GM19193 (cell line): ENCODE results near the gene PROSER1.

ENCODE experiments used
- POLR2A ChIP-seq: IDR thresholded peaks from 4 replicates; pipeline ENCODE4 v1.6.1; 2011; ENCODE audit not compliant: insufficient read depth, insufficient read length; ENCODE audit errors: extremely low read depth

Gene PROSER1

DNA sequence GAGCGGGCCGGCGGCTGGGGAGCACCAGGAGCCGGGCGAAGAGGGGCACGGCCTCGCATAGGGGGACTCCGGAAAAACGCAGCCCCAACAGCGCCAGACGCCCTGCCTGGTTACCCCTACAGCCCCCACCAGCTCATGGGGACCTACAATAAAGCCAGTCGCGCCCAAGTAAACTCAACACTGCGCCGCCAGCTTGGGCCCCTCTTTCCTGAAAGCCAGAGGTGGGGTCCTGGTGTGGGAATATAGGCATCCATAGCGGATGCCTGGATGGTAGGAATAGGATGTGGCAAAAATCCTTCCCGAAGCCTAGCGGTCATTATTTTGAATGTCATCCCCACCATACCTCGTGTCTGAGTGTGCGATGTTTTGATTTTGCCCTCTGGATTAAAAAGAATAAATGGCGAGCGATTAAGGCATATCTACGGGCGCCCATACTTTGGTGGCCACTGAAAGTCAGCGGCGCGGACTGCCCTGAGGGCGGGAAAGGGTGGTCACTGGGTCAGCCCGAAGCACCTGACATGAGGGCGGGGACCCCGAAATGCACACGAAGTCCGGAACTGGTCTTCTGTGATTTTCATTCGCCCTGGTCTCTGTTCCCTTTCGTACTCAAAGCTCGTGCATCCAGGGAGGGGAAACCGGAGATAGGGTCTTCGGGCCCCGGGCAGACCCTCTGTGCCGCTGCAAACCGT is at the start of gene PROSER1, which contains the start of gene NHLRC3:
PROSER1 (minus strand) TSS at position 210 of the 689 bp plus-strand sequence. CDS start 847 bp downstream, outside the sequence.
NHLRC3 (plus strand) TSS at position 577 of the 689 bp plus-strand sequence. CDS start 184 bp downstream, outside the sequence.
- TF ChIP-seq POLR2A: peak; percentile 74

DNA sequence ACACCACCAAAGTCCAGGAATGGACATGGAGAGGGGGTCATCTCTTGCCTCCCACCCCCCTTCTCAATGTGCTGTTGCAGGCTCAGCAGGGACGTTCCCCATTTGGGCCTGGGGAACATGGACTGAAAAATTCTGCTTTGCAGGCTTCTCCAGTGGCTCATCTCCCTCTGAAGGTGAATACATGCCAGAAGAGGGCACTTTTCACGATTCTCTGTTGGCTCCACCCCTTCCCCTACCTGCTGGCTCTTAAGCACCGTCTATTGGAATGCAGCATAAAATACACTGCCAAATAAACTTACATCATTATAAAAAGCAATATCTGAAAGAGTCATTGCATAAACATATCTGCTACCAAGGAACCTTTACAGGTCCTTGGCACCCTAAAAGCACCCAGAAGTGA is 36.1 kb upstream of the PROSER1 start:
- no peak for TF ChIP-seq POLR2A

DNA sequence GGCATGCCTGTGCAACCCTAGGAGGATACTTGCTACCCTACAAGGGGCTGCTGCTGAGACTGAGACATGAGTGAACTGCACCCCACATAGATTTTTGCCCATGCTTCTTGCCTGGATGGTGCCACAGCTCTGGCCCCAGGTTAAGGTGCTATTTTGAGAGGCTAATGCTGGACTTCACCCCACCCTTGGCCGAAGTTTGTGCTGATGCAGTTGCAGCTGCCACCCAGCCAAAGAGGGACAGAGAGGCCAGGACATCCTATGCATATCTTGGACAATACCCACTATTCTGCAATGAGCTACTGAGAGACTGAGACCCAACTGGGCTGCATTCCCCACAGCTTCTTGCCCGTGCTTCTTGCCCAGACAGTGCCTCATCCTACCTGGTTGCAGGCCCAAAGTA is 35.0 kb upstream of the PROSER1 start:
- TF ChIP-seq POLR2A: no peak

DNA sequence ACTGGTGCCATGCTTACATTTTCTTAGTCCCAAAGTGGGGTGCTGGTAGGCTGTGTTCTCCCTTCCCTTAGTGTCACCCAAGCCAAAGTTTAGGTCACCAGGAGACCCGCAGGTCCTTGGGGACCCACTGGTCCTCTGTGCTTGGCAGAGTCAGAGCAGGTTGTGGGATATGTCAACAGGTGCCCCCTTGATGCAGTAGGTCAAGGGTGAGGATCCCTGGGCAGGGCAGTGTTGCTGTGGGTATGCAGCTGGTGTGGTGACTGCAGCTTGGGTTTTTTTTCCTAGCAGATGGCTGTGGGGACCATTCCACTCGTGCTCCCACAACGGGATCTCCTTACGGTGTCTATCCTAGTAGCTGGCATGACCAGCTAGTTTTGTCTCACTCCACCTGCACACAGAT is 24.1 kb upstream of the PROSER1 start:
- TF ChIP-seq POLR2A: no peak

DNA sequence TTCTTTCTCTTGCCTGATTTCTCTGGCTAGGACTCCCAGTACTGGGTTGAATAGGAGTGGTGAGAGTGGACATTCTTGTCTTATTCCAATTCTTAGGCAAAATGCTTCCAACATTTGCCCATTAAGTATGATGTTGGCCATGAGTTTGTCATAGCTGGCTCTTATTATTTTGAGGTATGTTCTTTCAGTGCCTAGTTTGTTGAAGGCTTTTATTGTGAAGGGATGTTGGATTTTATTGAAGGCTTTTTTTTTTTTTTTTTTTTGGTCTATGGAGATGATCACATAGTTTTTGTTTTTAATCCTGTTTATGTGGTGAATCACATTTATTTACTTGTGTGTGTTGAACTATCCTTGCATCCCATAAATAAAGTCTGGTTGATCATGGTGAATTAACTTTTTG is 20.2 kb upstream of the PROSER1 start:
- no peak for TF ChIP-seq POLR2A

DNA sequence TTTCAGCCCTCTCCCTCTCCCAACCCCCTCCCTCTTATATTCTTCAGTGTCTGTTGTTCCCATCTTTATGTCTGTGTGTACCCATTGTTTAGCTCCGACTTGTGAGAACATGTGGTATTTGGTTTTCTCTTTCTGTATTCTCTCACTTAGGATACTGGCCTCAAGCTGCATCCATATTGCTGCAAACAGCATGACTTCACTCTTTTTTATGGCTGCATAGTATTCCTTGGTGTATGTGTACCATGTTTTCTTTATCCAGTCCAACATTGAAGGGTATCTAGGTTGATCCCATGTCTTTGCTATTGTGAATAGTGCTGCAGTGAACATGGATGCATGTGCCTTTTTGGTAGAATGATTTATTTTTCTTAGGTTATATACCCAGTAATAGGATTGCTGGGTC is 18.1 kb upstream of the PROSER1 start:
- no peak for TF ChIP-seq POLR2A

DNA sequence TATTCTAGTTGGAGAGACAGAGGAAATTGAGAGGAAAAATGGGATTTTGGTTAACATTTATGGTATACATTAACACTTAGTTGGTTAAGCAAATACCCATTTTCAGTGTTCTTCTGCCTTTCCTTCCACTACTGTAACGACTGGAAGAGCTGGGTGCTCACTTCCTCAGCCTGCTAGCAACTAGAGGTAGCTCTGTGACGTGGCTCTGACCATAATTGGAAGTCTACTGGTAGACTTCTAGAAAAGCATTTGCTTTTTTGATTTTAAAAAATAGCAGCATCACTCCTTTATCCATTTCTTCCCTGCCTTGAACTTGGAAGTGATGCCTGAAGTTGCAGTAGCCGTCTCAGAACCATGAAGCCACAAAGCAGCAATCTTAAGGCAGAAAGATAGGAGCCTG is 16.2 kb upstream of the PROSER1 start:
- TF ChIP-seq POLR2A: no peak

DNA sequence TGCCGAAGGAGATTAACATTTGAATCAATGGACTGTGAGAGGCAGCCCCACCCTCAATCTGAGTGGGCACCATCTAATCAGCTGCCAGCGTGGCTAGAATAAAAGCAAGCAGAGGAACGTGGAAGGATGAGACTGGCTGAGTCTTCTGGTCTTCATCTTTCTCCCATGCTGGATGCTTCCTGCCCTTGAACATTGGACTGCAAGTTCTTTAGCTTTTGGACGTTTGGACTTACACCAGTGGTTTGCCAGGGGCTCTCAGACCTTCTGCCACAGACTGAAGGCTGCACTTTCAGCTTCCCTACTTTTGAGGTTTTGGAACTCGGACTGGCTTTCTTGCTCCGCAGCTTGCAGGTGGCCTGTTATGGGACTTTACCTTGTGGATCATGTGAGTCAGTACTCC is 15.1 kb upstream of the PROSER1 start:
- TF ChIP-seq POLR2A: no peak

DNA sequence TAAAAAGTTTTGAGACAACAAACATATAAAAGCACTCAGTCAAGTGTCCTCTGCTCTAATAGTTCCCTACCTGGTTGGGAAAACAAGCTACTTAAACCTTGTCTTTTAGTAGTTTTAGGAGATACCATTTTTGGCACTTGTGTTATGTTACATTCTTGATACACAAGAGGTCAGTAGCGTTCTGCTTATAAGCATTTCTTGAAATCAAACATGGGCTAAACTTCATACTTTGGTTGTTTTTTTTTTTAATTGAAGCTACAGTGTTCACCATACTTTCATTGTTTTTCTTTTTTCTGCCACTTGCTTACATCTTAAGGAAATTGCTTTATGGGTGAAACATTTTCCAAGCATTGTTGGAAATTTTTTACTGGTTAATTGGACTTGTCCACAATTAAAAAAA is 13.3 kb upstream of the PROSER1 start:
- no peak for TF ChIP-seq POLR2A

DNA sequence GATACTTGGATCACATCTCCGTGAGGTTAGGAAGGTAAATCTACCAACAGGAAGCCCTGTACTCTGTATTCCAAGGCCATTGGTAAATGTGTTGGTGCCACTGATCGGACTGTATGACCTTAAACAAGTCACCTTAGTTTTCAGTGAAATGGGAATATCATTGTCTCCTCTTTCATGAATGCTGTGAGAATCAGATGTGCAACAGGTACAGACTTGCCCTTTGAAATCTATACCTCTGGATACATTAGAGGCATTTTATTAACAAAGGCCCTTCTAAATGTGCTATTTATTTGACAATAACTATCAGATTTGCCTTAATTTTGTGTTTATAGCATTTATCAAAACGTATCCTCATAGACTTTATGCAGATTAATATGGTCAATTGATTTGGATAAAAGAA is 11.4 kb upstream of the PROSER1 start:
- no peak for TF ChIP-seq POLR2A

DNA sequence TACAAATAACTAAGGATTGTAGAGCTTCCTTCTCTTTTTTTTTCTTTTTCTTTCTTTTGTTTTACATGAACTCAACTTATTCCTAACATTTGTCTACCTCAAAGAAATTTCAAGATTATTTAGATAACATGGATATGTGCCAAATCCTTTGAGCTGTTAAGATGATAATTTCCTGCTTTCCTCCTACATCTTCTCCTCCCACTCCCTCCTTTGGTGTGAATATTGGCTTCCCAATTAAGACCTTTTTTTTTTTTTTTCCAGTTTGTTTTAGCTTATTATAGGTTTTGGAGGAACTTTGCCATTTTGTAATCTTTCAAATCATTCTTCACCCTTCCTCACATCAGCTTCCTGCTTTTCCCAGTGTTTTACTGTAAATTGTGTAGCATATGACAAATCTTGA is 10.9 kb upstream of the PROSER1 start:
- TF ChIP-seq POLR2A: no peak

DNA sequence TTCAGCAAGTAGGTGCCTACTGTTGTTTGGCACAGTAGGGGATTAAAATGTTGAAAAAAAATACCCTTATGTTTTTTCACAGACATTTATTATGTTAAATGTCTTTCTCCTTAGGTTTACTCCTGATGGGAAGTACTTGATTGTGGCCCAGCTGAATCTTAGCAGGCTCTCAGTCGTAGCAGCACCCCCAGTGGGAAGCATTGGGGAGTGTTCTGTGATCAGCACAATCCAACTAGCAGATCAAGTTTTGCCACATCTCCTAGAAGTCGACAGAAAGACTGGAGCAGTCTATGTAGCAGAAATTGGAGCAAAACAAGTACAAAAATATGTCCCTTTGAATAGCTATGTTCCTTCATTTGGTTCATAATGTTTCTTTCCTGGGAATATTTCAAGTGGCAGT is 9.7 kb upstream of the PROSER1 start:
- no peak for TF ChIP-seq POLR2A

DNA sequence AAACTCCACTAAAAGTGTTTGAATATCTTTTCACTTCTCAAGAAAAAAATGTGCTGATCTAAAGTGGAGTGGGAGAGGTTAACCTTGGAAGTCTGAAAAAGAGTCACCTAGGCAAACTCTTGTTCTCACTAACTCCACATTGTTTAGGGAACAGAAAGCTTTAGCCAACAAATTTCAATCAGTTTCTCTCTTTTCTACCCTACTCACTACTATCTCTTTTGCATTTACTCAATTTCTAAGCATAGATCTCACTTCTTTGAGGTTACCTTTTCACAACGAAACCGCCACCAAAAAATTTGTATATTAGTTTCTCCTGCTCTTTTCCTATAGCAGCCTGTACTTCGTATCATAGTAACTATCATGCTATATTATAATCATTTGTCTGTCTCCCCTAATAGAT is 6.6 kb upstream of the PROSER1 start:
- no peak for TF ChIP-seq POLR2A

DNA sequence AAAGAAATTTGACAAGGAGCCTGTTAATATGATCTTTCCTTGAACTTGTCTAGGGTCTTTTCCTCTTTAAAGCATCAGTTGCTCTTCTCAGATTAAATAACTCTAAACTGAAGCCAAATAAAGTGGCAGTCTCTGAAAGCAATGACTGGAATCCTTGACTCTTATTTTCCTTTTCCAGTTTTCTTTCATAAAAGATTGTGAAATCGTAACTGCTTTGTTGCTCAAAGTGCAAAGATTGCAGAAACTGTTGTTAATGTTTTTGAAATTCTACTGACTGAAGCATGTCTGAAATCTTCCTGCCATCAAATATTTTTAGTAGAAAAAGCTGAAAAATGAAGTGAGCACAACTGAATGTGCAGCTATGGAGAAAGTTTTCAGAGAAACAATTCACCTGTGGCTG is 2.3 kb upstream of the PROSER1 start:
- no peak for TF ChIP-seq POLR2A

DNA sequence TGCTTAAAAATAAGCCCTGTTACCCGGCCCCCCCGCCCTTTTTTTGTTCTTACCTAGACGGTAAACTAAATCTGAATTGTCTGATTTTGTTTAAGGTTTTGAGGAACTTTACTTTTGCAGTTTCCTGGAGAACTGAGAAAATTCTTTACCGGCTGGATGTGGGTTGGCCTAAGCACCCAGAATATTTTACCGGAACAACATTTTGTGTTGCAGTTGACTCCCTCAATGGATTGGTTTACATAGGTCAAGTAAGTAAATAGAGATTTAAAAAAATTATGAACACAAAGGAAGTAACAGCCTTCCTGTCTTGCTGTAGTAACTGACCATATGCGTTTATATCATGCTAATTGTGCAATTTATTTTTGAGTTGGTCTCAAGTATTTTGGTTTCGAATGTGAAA is 1.2 kb upstream of the PROSER1 start:
- no peak for TF ChIP-seq POLR2A

DNA sequence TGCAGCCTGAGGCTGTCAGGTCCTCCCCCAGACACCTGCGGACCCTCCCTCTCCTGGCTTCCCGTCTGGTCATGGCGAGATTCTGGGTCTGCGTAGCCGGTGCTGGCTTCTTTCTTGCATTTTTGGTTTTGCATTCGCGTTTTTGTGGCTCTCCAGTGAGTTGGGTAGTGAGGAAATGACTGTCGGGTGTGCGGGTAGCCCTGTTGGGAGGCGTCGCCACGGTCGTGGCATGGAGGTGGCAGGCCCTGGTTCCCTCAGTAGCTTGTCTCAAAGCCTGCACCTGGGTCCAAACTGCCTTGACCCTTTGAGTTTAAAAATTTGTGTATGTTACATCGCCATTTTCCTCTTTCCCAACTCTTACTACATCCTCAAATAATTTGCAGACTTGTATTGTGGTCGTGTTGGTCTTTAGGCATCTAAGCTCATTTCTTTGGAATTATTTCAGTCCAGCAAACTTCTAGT is 711 bp upstream of the PROSER1 start:
- TF ChIP-seq POLR2A: peak; percentile 43
